Measurements from ENCODE around the gene RBMXL3.
"Not testable (repeated sequence)": the region's sequence is repeated elsewhere in the genome, so short reads cannot be mapped to it uniquely, and the experiment has no call there.

RBMXL3 gene

GRCh38 chrX:115189110-115189509, at the start of gene RBMXL3:
Gene RBMXL3 (plus strand): TSS chrX:115189410. CDS start chrX:115189442, 32 bp downstream.
- no peak for DNase-seq (ENCODE audit: low read depth in 2 of 2, low spot score in 1 of 2)

GRCh38 chrX:115142057-115142456, 47.2 kb upstream of the RBMXL3 start:
- DNase-seq (ENCODE audit: low read depth in 2 of 2, low spot score in 1 of 2), result no peak

GRCh38 chrX:115147220-115147619, 42.0 kb upstream of the RBMXL3 start:
- DNase-seq (ENCODE audit: low read depth in 2 of 2, low spot score in 1 of 2), result no peak

- DNase-seq (ENCODE audit: low read depth in 2 of 2, low spot score in 1 of 2), result no peak
Measured at GRCh38 chrX:115173181-115173580, 16.0 kb upstream of the RBMXL3 start.

- DNase-seq (ENCODE audit: low read depth in 2 of 2, low spot score in 1 of 2), result no peak
Measured at GRCh38 chrX:115174548-115174947, 14.7 kb upstream of the RBMXL3 start.

- DNase-seq (ENCODE audit: low read depth in 2 of 2, low spot score in 1 of 2), result no peak
Measured at GRCh38 chrX:115177932-115178331, 11.3 kb upstream of the RBMXL3 start.

- no peak for DNase-seq (ENCODE audit: low read depth in 2 of 2, low spot score in 1 of 2)
Measured at GRCh38 chrX:115178473-115178872, 10.7 kb upstream of the RBMXL3 start.

GRCh38 chrX:115183980-115184379, 5.2 kb upstream of the RBMXL3 start:
- no peak for DNase-seq (ENCODE audit: low read depth in 2 of 2, low spot score in 1 of 2)

- DNase-seq (ENCODE audit: low read depth in 2 of 2, low spot score in 1 of 2), result no peak
Measured at GRCh38 chrX:115189646-115190635, 731 bp downstream of the RBMXL3 start.

GRCh38 chrX:115190636-115191489, 1.7 kb downstream of the RBMXL3 start:
- no peak for DNase-seq (ENCODE audit: low read depth in 2 of 2, low spot score in 1 of 2)

GRCh38 chrX:115191490-115192243, 2.5 kb downstream of the RBMXL3 start:
- no peak for DNase-seq (ENCODE audit: low read depth in 2 of 2, low spot score in 1 of 2)

- no peak for DNase-seq (ENCODE audit: low read depth in 2 of 2, low spot score in 1 of 2)
Measured at GRCh38 chrX:115192244-115192700, 3.1 kb downstream of the RBMXL3 start.

GRCh38 chrX:115204040-115204439, 14.8 kb downstream of the RBMXL3 start:
- no peak for DNase-seq (ENCODE audit: low read depth in 2 of 2, low spot score in 1 of 2)

- not testable (repeated sequence) for DNase-seq (ENCODE audit: low read depth in 2 of 2, low spot score in 1 of 2)
Measured at GRCh38 chrX:115209547-115209946, 20.3 kb downstream of the RBMXL3 start.

GRCh38 chrX:115214151-115214550, 24.9 kb downstream of the RBMXL3 start:
- DNase-seq (ENCODE audit: low read depth in 2 of 2, low spot score in 1 of 2), result no peak

- DNase-seq (ENCODE audit: low read depth in 2 of 2, low spot score in 1 of 2), result no peak
Measured at GRCh38 chrX:115214605-115215004, 25.4 kb downstream of the RBMXL3 start.

- DNase-seq (ENCODE audit: low read depth in 2 of 2, low spot score in 1 of 2), result not testable (repeated sequence)
Measured at GRCh38 chrX:115217346-115217745, 28.1 kb downstream of the RBMXL3 start.

- no peak for DNase-seq (ENCODE audit: low read depth in 2 of 2, low spot score in 1 of 2)
Measured at GRCh38 chrX:115226929-115227328, 37.7 kb downstream of the RBMXL3 start.

GRCh38 chrX:115229337-115230003, 40.3 kb downstream of the RBMXL3 start:
- no peak for DNase-seq (ENCODE audit: low read depth in 2 of 2, low spot score in 1 of 2)

- DNase-seq (ENCODE audit: low read depth in 2 of 2, low spot score in 1 of 2), result no peak
Measured at GRCh38 chrX:115232933-115233496, 43.8 kb downstream of the RBMXL3 start.

All from stimulated activated CD8-positive, alpha-beta memory T cell treated with anti-CD3 and anti-CD28 coated beads, Interleukin-4, amount 100 ng/mL, for 1 hour (primary cell).